GM19395 (cell line): ENCODE data around the gene INTS3.
"Not testable (repeated sequence)": the region's sequence is repeated elsewhere in the genome, so short reads cannot be mapped to it uniquely, and the experiment has no call there.

Source experiments
- ATAC-seq: cut with Tn5 transposase; IDR thresholded peaks from one replicate; pipeline ENCODE4 v1.9.1; 2021; ENCODE audit warnings: mild to moderate bottlenecking, moderate library complexity; ENCODE audit not compliant: unreplicated experiment

INTS3 gene

GRCh38 chr1:153778051-153778823 is 50.4 kb downstream of the INTS3 start:
- no peak for ATAC-seq

- ATAC-seq, result no peak
These were observed 51.1 kb downstream of the INTS3 start for GRCh38 chr1:153778824-153779519.

- ATAC-seq, result no peak
These were observed 52.1 kb downstream of the INTS3 start for GRCh38 chr1:153779781-153780541.

- no peak for ATAC-seq
These were observed 52.7 kb downstream of the INTS3 start for GRCh38 chr1:153780551-153780950.

GRCh38 chr1:153782648-153783047 is 54.8 kb downstream of the INTS3 start:
- ATAC-seq, result not testable (repeated sequence)

- ATAC-seq, result peak; percentile 86
These were observed 55.7 kb downstream of the INTS3 start for GRCh38 chr1:153783233-153784190.

GRCh38 chr1:153786038-153786790 is 58.4 kb downstream of the INTS3 start:
- no peak for ATAC-seq

- no peak for ATAC-seq
These were observed 61.7 kb downstream of the INTS3 start for GRCh38 chr1:153789478-153790034.

GRCh38 chr1:153790313-153790965 is 62.6 kb downstream of the INTS3 start:
- ATAC-seq, result no peak

GRCh38 chr1:153790966-153791647 is 63.3 kb downstream of the INTS3 start:
- ATAC-seq, result peak; percentile 87

- no peak for ATAC-seq
These were observed 63.9 kb downstream of the INTS3 start for GRCh38 chr1:153791648-153792253.

GRCh38 chr1:153792631-153793041 is 64.8 kb downstream of the INTS3 start:
- ATAC-seq, result no peak

- ATAC-seq, result no peak
These were observed 65.6 kb downstream of the INTS3 start for GRCh38 chr1:153793261-153793972.

- ATAC-seq, result no peak
These were observed 66.2 kb downstream of the INTS3 start for GRCh38 chr1:153793973-153794615.

- ATAC-seq, result no peak
These were observed 66.9 kb downstream of the INTS3 start for GRCh38 chr1:153794624-153795329.

GRCh38 chr1:153795330-153795837 is 67.5 kb downstream of the INTS3 start:
- no peak for ATAC-seq
